Stimulated activated naive B cell treated with anti-CD40 and anti-IgM and Interleukin-4, amounts not matched to agents 10 μg/mL and 1 μg/mL and 100 μg/mL, for 72 hours (primary cell): Measurements from ENCODE around the gene RAPGEF3.

Experiments used
- ATAC-seq, 2 donors: fragments of 150-1000 bp; cut with Tn5 transposase; replicated peaks; 2 replicates each; pipeline ENCODE4 v1.10.0; 2021; ENCODE audit warnings: moderate library complexity in 1 of 2
- DNase-seq: peaks from one replicate; pipeline ENCODE4 v3.0.0; 2021
- H3K27ac Mint-ChIP-seq: one replicate; pipeline ENCODE4 v1.8.0; 2022; ENCODE audit warnings: mild to moderate bottlenecking, mixed read lengths
- H3K27me3 Mint-ChIP-seq, 2 donors: one replicate each; pipeline ENCODE4 v1.8.0; 2022; ENCODE audit warnings: mixed read lengths in 2 of 2
- H3K36me3 Mint-ChIP-seq, 2 donors: one replicate each; pipeline ENCODE4 v1.8.0; 2022; ENCODE audit warnings: mixed read lengths in 2 of 2, mild to moderate bottlenecking in 1 of 2
- H3K4me1 Mint-ChIP-seq, 2 donors: one replicate each; pipeline ENCODE4 v1.8.0; 2022; ENCODE audit warnings: mixed read lengths in 2 of 2, mild to moderate bottlenecking in 1 of 2
- H3K4me3 Mint-ChIP-seq, 2 donors: one replicate each; pipeline ENCODE4 v1.8.0; 2022; ENCODE audit warnings: mild to moderate bottlenecking in 2 of 2, mixed read lengths in 2 of 2, moderate library complexity in 1 of 2
- H3K9me3 Mint-ChIP-seq, 2 donors: one replicate each; pipeline ENCODE4 v1.8.0; 2022; ENCODE audit warnings: mixed read lengths in 2 of 2, mild to moderate bottlenecking in 1 of 2

The RAPGEF3 gene

DNA sequence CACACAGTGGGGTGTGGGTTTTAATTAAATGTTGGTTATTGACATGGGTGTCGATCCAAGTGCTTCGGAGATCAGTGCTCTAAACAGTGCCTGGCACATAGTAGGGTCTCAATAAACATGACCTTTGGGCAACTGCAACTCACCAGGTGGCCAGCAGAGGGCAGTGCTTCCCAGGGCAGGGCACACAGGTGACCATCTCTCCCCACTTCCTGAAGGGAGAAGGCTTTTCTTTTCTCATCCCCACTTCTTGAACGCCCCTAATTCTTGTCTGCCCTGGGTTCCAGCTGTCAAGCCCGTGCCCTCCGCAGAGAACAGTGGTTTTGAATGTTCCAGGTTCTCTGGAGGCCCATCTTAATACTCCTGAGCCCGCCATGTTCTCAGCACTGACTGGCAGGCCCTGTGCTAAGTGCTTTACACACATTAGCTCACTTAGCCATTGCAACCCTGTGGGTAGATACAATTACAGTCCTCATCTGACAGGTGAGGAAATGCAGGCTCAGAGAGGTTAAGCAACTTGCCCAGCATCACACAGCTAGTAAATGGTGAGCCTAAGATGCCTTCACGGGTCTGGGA is 16.3 kb downstream of the RAPGEF3 start:
- peaks cover 0 to 4% of the 10 kb centered on the region in 2 donors for H3K27me3 Mint-ChIP-seq
- ATAC-seq (no peak), DNase-seq (peak; percentile 51)
- no peak overlapping the region for H3K27ac Mint-ChIP-seq
- H3K4me1 Mint-ChIP-seq, result peaks cover 68 to 70% of the 10 kb centered on the region in 2 donors
- H3K4me3 Mint-ChIP-seq, result no peak overlapping the region
- no peaks in the 10 kb centered on the region for H3K9me3 Mint-ChIP-seq
- peaks cover 9 to 12% of the 10 kb centered on the region in 2 donors for H3K36me3 Mint-ChIP-seq

GRCh38 chr12:47741340-47741703 is 17.4 kb downstream of the RAPGEF3 start:
- DNase-seq (peak; percentile 69), ATAC-seq (peak; percentile 65)
- H3K27me3 Mint-ChIP-seq, result peaks cover 0 to 4% of the 10 kb centered on the region in 2 donors
- no peaks in the 10 kb centered on the region for H3K9me3 Mint-ChIP-seq
- peaks cover 60 to 61% of the 10 kb centered on the region in 2 donors for H3K4me1 Mint-ChIP-seq
- H3K27ac Mint-ChIP-seq, result peak overlapping the region; percentile 60
- H3K4me3 Mint-ChIP-seq, result peak overlapping the region; percentile 67 to 81
- H3K36me3 Mint-ChIP-seq, result peaks cover 12 to 17% of the 10 kb centered on the region in 2 donors

GRCh38 chr12:47740606-47741339 is 17.9 kb downstream of the RAPGEF3 start:
- ATAC-seq, result peak; percentile 63 to 67

GRCh38 chr12:47739979-47740378 is 18.7 kb downstream of the RAPGEF3 start:
- Mint-ChIP-seq H3K4me1 (peaks cover 52 to 53% of the 10 kb centered on the region in 2 donors), H3K4me3 (peak overlapping the region; percentile 67 to 81), H3K9me3 (no peaks in the 10 kb centered on the region), H3K27me3 (peaks cover 0 to 3% of the 10 kb centered on the region in 2 donors), H3K27ac (peak overlapping the region; percentile 88), H3K36me3 (peaks cover 18 to 20% of the 10 kb centered on the region in 2 donors)
- ATAC-seq (peak; percentile 76 to 80), DNase-seq (peak; percentile 62)

More at GRCh38 chr12:47740606-47741339, 17.9 kb downstream of the RAPGEF3 start:
- peak; percentile 41 for DNase-seq
- Mint-ChIP-seq H3K27ac (peak overlapping the region; percentile 88), H3K36me3 (peaks cover 13 to 20% of the 10 kb centered on the region in 2 donors), H3K4me3 (peak overlapping the region; percentile 67 to 81), H3K27me3 (peaks cover 0 to 4% of the 10 kb centered on the region in 2 donors), H3K4me1 (peaks cover 55 to 57% of the 10 kb centered on the region in 2 donors), H3K9me3 (no peaks in the 10 kb centered on the region)

DNA sequence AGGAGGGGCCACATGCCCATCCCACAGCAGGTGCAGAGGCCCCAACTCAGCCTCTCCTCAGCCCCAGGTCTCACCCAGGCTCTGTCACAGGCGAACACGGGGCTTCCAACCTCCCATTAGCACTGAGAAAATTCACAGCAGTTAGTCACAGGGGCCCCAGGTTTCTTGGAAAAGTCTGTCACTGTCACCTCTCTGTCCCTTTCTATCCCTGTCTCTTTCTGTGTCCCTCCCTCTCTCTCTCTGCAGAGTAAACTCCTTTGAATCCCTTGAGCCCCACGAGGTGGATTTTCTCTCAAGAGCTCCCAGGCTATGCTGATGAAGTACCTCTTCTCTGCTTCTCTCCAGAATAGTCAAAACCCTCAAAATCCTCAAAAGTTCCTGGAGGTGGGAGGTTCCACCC is 19.4 kb downstream of the RAPGEF3 start:
- DNase-seq (no peak), ATAC-seq (no peak)
- H3K27ac Mint-ChIP-seq, result peak overlapping the region; percentile 88
- no peaks in the 10 kb centered on the region for H3K9me3 Mint-ChIP-seq
- peak overlapping the region; percentile 67 to 81 for H3K4me3 Mint-ChIP-seq
- H3K27me3 Mint-ChIP-seq, result no peaks in the 10 kb centered on the region
- peaks cover 14 to 17% of the 10 kb centered on the region in 2 donors for H3K36me3 Mint-ChIP-seq
- H3K4me1 Mint-ChIP-seq, result peaks cover 48 to 52% of the 10 kb centered on the region in 2 donors

- Mint-ChIP-seq H3K4me1 (peaks cover 38 to 43% of the 10 kb centered on the region in 2 donors), H3K9me3 (no peaks in the 10 kb centered on the region), H3K4me3 (no peak overlapping the region), H3K36me3 (peaks cover 14 to 17% of the 10 kb centered on the region in 2 donors), H3K27me3 (no peaks in the 10 kb centered on the region), H3K27ac (no peak overlapping the region)
- DNase-seq, result no peak
- ATAC-seq, result no peak
These were observed 20.6 kb downstream of the RAPGEF3 start for GRCh38 chr12:47737936-47738594.

- DNase-seq, result no peak
These were observed 21.6 kb downstream of the RAPGEF3 start for GRCh38 chr12:47736877-47737676.

DNA sequence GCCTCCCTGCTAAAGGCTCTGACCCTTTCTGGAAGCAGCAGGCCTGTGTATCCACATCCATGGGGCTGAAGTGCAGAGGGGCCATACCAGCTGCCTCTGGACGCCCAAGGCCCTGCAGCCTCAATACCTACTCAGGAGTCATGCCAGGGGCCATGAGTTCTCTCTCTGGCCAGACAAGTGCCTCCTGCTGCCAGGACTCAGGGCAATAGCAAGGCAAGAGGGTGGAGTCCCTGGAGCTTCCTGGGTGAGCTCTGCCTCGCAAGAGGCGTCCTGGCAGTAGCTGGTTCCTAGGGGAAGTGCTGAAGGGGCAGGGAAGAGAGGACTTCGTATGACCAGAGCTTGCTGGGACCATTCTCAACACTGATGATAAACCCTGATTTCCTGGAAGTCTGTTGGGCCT is 22.5 kb downstream of the RAPGEF3 start:
- H3K27me3 Mint-ChIP-seq, result no peaks in the 10 kb centered on the region
- no peak overlapping the region for H3K27ac Mint-ChIP-seq
- ATAC-seq (no peak), DNase-seq (no peak)
- no peak overlapping the region for H3K4me3 Mint-ChIP-seq
- H3K36me3 Mint-ChIP-seq, result peaks cover 14 to 21% of the 10 kb centered on the region in 2 donors
- peaks cover 37 to 38% of the 10 kb centered on the region in 2 donors for H3K4me1 Mint-ChIP-seq
- H3K9me3 Mint-ChIP-seq, result no peaks in the 10 kb centered on the region

More at GRCh38 chr12:47736877-47737676, 21.6 kb downstream of the RAPGEF3 start:
- no peak for ATAC-seq
- Mint-ChIP-seq H3K36me3 (peaks cover 14 to 21% of the 10 kb centered on the region in 2 donors), H3K4me1 (peaks cover 42 to 43% of the 10 kb centered on the region in 2 donors), H3K27ac (no peak overlapping the region), H3K4me3 (no peak overlapping the region), H3K9me3 (no peaks in the 10 kb centered on the region), H3K27me3 (no peaks in the 10 kb centered on the region)

- H3K27ac Mint-ChIP-seq, result peak overlapping the region; percentile 47
- no peaks in the 10 kb centered on the region for H3K27me3 Mint-ChIP-seq
- no peak for DNase-seq
- no peaks in the 10 kb centered on the region for H3K9me3 Mint-ChIP-seq
- no peak for ATAC-seq
- H3K4me1 Mint-ChIP-seq, result peaks cover 31 to 32% of the 10 kb centered on the region in 2 donors
- H3K4me3 Mint-ChIP-seq, result no peak overlapping the region
- peaks cover 14 to 21% of the 10 kb centered on the region in 2 donors for H3K36me3 Mint-ChIP-seq
These were observed 23.0 kb downstream of the RAPGEF3 start for GRCh38 chr12:47735649-47736048.

DNA sequence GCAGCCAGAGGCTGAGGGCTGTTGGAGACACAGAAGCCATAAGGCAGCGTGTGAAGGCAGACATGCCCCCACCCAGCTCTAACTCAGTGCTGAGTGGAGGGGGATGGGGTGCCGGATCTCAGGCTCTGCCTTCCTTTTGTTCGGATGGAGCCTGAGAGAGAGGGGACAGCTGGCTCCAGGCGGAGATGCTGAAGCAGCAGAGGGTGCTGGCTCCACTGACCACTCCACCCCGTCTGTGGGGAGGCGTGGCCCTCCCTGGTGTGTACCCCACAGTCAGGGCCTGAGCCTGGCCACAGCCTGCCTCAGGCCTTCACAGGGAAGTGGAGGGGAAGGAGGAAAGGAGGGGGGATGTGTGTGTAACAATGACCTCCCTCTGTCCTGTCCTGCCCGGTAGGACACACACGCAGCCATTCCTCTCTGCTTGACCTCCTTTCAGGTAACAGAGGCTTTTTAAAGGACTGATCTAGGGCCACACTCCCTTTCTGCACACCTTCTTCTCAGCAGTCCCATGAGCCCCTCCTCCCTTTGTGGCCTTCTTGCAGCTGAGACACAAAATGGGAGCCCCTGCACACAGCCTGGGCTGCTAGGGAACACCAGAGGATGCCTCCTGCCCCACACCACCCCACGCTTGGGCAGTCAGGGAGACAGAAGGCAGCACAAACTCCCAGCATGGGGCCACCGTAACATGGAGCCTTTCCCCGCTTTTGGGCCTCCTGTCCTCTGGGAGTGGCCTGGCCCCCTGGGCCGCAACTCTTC is 23.8 kb downstream of the RAPGEF3 start:
- DNase-seq (no peak), ATAC-seq (no peak)
- H3K4me1 Mint-ChIP-seq, result peaks cover 24 to 25% of the 10 kb centered on the region in 2 donors
- H3K36me3 Mint-ChIP-seq, result peaks cover 16 to 18% of the 10 kb centered on the region in 2 donors
- no peaks in the 10 kb centered on the region for H3K9me3 Mint-ChIP-seq
- H3K4me3 Mint-ChIP-seq, result no peak overlapping the region
- no peak overlapping the region for H3K27ac Mint-ChIP-seq
- no peaks in the 10 kb centered on the region for H3K27me3 Mint-ChIP-seq

DNA sequence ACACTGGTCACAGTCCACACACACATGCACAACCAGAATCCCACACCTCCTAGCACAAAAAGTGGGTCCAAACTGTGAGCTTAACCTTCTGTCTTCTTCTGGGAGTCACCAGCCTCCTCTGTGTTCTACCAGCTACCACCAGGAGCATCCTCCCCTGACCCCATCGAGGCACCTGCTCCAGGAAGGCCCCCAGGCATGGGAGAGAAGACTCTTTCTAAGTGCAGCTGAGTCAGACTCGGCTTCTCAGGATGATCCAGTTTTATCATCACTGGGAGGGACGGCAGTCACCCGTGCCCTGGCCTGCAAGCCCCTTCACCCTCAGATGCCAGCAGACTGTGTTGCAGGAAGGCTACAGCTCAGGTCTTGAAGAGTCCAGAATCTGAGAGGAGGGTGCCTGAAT is 25.5 kb downstream of the RAPGEF3 start:
- peak overlapping the region; percentile 28 for H3K27ac Mint-ChIP-seq
- H3K9me3 Mint-ChIP-seq, result no peaks in the 10 kb centered on the region
- peak in 1 of 2 donors; percentile 14 for ATAC-seq
- H3K27me3 Mint-ChIP-seq, result no peaks in the 10 kb centered on the region
- no peak overlapping the region for H3K4me3 Mint-ChIP-seq
- H3K4me1 Mint-ChIP-seq, result peaks cover 7 to 10% of the 10 kb centered on the region in 2 donors
- peaks cover 20 to 26% of the 10 kb centered on the region in 2 donors for H3K36me3 Mint-ChIP-seq
- DNase-seq, result no peak

GRCh38 chr12:47732504-47732903 is 26.2 kb downstream of the RAPGEF3 start:
- Mint-ChIP-seq H3K4me3 (no peak overlapping the region), H3K36me3 (peaks cover 21 to 30% of the 10 kb centered on the region in 2 donors), H3K27ac (no peak overlapping the region), H3K9me3 (no peaks in the 10 kb centered on the region), H3K27me3 (no peaks in the 10 kb centered on the region), H3K4me1 (peaks cover 6 to 10% of the 10 kb centered on the region in 2 donors)
- no peak for ATAC-seq
- no peak for DNase-seq

- Mint-ChIP-seq H3K27me3 (no peaks in the 10 kb centered on the region), H3K27ac (no peak overlapping the region), H3K4me3 (no peak overlapping the region), H3K4me1 (peaks cover 11% of the 10 kb centered on the region in 2 donors), H3K36me3 (peaks cover 18 to 28% of the 10 kb centered on the region in 2 donors), H3K9me3 (no peaks in the 10 kb centered on the region)
- ATAC-seq (no peak), DNase-seq (no peak)
These were observed 27.0 kb downstream of the RAPGEF3 start for GRCh38 chr12:47731723-47732122.
